Keratinocyte (primary cell): ENCODE results near the gene MERTK. TPM values are rescaled to one million over a fixed set of nuclear protein-coding genes. Genes with fewer than 3 reads are reported as not detected.

Experiments used
- DNase-seq: peaks from one replicate; pipeline ENCODE4 v3.0.0-alpha.2; 2011; ENCODE audit warnings: low read depth, missing footprints, low spot score
- FAIRE-seq: peaks from 2 replicates; lab custom pipeline; 2011; peaks lifted over from hg19 to GRCh38; lab: Jason Lieb, UNC
- H2AFZ ChIP-seq: 2 replicates; pipeline ENCODE4 v1.6.0; 2012; ENCODE audit warnings: low read length, control low read depth, inconsistent platforms; ENCODE audit not compliant: control insufficient read depth
- H3K27ac ChIP-seq: 2 replicates; pipeline ENCODE4 v1.5.1; 2011; ENCODE audit warnings: low read length; ENCODE audit not compliant: control insufficient read depth, insufficient read depth
- H3K27me3 ChIP-seq: 3 replicates; pipeline ENCODE4 v1.6.0; 2011; ENCODE audit warnings: low read length; ENCODE audit not compliant: control insufficient read depth, insufficient read depth; ENCODE audit errors: extremely low read depth
- H3K36me3 ChIP-seq, 2 experiments: 2 replicates in 1 of 2; 3 replicates in 1 of 2; pipeline ENCODE4 v1.5.1; 2011; ENCODE audit warnings: low read length in 2 of 2, mild to moderate bottlenecking in 1 of 2; ENCODE audit not compliant: control insufficient read depth in 2 of 2, insufficient read depth in 2 of 2; ENCODE audit errors: extremely low read depth in 1 of 2
- H3K4me1 ChIP-seq: 3 replicates; pipeline ENCODE4 v1.5.1; 2011; ENCODE audit warnings: low read length; ENCODE audit not compliant: control insufficient read depth, insufficient read depth; ENCODE audit errors: extremely low read depth
- H3K4me2 ChIP-seq: 3 replicates; pipeline ENCODE4 v1.6.0; 2011; ENCODE audit warnings: low read depth, low read length; ENCODE audit not compliant: control insufficient read depth, insufficient read depth; ENCODE audit errors: extremely low read depth
- H3K4me3 ChIP-seq, 3 experiments: fragments of 200-600 bp in 1 of 3; sonication (generic) in 1 of 3; 2 replicates in 2 of 3; 3 replicates in 1 of 3; pipeline ENCODE4 v1.5.1; 2011 to 2016; ENCODE audit warnings: low read length in 3 of 3, mild to moderate bottlenecking in 3 of 3, control low read depth in 2 of 3, inconsistent platforms in 1 of 3, low read depth in 1 of 3, mixed read lengths in 1 of 3, mixed run types in 1 of 3, moderate library complexity in 1 of 3; ENCODE audit not compliant: control insufficient read depth in 2 of 3, insufficient read depth in 2 of 3; ENCODE audit errors: extremely low read depth in 1 of 3
- H3K79me2 ChIP-seq: 2 replicates; pipeline ENCODE4 v1.6.0; 2012; ENCODE audit warnings: low read length; ENCODE audit not compliant: control insufficient read depth, insufficient read depth
- H3K9ac ChIP-seq: 3 replicates; pipeline ENCODE4 v1.6.0; 2011; ENCODE audit warnings: low read length; ENCODE audit not compliant: control insufficient read depth, insufficient read depth; ENCODE audit errors: extremely low read depth
- H3K9me1 ChIP-seq: 3 replicates; pipeline ENCODE4 v1.6.0; 2011; ENCODE audit warnings: low read length; ENCODE audit not compliant: control insufficient read depth, insufficient read depth; ENCODE audit errors: extremely low read depth
- H3K9me3 ChIP-seq: 2 replicates; pipeline ENCODE4 v1.5.1; 2012; ENCODE audit warnings: low read depth, low read length; ENCODE audit not compliant: control insufficient read depth
- H4K20me1 ChIP-seq: 3 replicates; pipeline ENCODE4 v1.6.0; 2011; ENCODE audit warnings: low read length; ENCODE audit not compliant: control insufficient read depth, insufficient read depth; ENCODE audit errors: extremely low read depth
- CTCF ChIP-seq, 3 experiments: IDR thresholded peaks in 1 of 3; conservative IDR thresholded peaks in 1 of 3; optimal IDR thresholded peaks in 1 of 3; 2 replicates in 2 of 3; 3 replicates in 1 of 3; pipeline versions ENCODE3 to v1.5.1; 2011; ENCODE audit warnings: low read length in 3 of 3, mild to moderate bottlenecking in 3 of 3, moderate library complexity in 2 of 3, control low read depth in 1 of 3, inconsistent platforms in 1 of 3; ENCODE audit not compliant: insufficient read depth in 2 of 3; ENCODE audit errors: extremely low read depth in 1 of 3
- EZH2 ChIP-seq: IDR thresholded peaks from one replicate; pipeline ENCODE4 v1.6.1; 2012; ENCODE audit warnings: inconsistent platforms, mild to moderate bottlenecking, low read length, moderate library complexity
- dilution Hi-C: fragments of 300-500 bp; cut with MboI; formaldehyde crosslinking; loops from one replicate; pipeline ENCODE4 v1.7.0; 2020; ENCODE audit warnings: low sequenced_read_pairs; ENCODE audit not compliant: extremely low pct_ligation_motif_present
- polyA plus RNA-seq, 5 experiments: library from polyadenylated mRNA; depleted of rRNA in 3 of 5; stranded (reverse) in 3 of 5; stranded (forward) in 1 of 5; unstranded in 1 of 5; fragments of >200 nt; gene quantifications; 1 replicate in 1 of 5; 2 replicates in 3 of 5; 3 replicates in 1 of 5; pipeline versions ENCODE4 v1.2.1 to v1.2.3, GENCODE V29; 2011 to 2012; ENCODE audit warnings: missing spikeins in 2 of 5, low read depth in 1 of 5, low replicate concordance in 1 of 5

The MERTK gene
- polyA plus RNA-seq, 1 donor (not counting 4 experiments of a cell fraction or from before 2014, with no cell fraction given) = 0.14 TPM

DNA sequence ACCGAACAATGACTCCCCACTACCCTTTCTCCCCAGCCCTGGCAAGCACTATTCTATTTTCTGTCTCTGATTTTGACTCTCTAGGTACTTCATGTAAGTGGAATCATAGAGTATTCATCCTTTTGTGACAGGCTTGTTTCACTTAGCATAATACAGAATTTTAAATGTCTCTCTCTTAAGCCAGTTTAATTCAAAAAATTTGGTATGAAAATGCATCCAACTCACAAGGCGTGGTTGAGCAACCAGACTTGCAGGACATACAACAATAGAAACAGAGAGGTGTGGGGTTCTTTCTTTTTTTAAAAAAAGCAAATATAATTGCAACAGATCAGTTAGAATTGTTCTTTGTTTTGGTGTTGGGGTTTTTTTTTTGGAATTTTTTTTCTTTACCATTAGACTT is 109.1 kb downstream of the MERTK start:
- DNase-seq (no peak), FAIRE-seq (no peak)
- no peaks in the 10 kb centered on the region for H3K36me3 ChIP-seq
- peaks cover 23% of the 10 kb centered on the region for H3K27me3 ChIP-seq
- no peak overlapping the region for H3K27ac ChIP-seq
- no peaks in the 10 kb centered on the region for H3K79me2 ChIP-seq
- H3K9me1 ChIP-seq = no peaks in the 10 kb centered on the region
- dilution Hi-C loops = loop anchor here (25.0 kb wide), 1 partner anchor 95 kb away; no protein-coding TSS in a partner anchor
- H2AFZ ChIP-seq = no peak overlapping the region
- no peak overlapping the region for H3K4me3 ChIP-seq
- no peak for TF ChIP-seq EZH2
- H4K20me1 ChIP-seq = no peaks in the 10 kb centered on the region
- no peak overlapping the region for H3K9ac ChIP-seq
- H3K9me3 ChIP-seq = no peaks in the 10 kb centered on the region
- no peak overlapping the region for H3K4me2 ChIP-seq
- peaks cover 2% of the 10 kb centered on the region for H3K4me1 ChIP-seq

DNA sequence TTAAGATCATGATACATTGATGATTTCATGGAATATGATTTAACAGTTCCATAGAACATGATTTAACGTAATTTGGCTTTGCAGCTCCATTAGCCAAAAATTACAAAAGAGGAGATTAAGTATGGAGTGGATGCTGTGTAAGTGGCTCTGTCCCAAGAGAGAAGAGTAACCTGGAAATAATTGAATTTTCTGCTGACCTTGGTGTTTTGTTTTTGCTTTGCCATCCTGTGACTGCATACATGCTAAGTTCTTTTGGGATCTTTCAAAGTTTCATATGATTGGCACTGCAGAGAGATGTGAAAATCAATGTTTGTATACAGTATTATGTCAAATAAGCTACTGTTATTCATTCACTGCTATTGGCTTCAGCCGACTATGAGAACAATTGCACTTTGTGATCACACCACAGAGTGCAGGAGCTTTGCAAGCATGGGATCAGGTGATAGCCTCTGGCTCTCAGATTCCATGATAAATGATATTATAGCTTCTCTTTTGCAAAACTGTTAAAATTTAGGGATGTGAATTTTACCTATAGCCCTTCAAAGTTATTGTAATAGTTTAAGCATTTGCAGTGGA is 110.6 kb downstream of the MERTK start:
- no peaks in the 10 kb centered on the region for H3K9me3 ChIP-seq
- H3K9me1 ChIP-seq = no peaks in the 10 kb centered on the region
- no peaks in the 10 kb centered on the region for H4K20me1 ChIP-seq
- H3K4me2 ChIP-seq = no peak overlapping the region
- no peaks in the 10 kb centered on the region for H3K36me3 ChIP-seq
- no peaks in the 10 kb centered on the region for H3K79me2 ChIP-seq
- TF ChIP-seq EZH2 (no peak), CTCF (optimal IDR thresholded peaks at IDR 0.05 in 1 of 3, IDR thresholded peaks at IDR 0.05 in 1 of 3, conservative IDR thresholded peaks at IDR 0.05 in 1 of 3; ENCODE audit: extremely low read depth in 1 of 3, insufficient read depth in 2 of 3, low read length in 3 of 3) (no peak)
- no peak overlapping the region for H2AFZ ChIP-seq
- no peak overlapping the region for H3K27ac ChIP-seq
- peaks cover 2% of the 10 kb centered on the region for H3K4me1 ChIP-seq
- no peak for FAIRE-seq
- dilution Hi-C loops = loop anchor here (25.0 kb wide), 1 partner anchor 97 kb away; no protein-coding TSS in a partner anchor
- no peak overlapping the region for H3K9ac ChIP-seq
- H3K4me3 ChIP-seq = no peak overlapping the region
- peaks cover 30% of the 10 kb centered on the region for H3K27me3 ChIP-seq
- DNase-seq = no peak

DNA sequence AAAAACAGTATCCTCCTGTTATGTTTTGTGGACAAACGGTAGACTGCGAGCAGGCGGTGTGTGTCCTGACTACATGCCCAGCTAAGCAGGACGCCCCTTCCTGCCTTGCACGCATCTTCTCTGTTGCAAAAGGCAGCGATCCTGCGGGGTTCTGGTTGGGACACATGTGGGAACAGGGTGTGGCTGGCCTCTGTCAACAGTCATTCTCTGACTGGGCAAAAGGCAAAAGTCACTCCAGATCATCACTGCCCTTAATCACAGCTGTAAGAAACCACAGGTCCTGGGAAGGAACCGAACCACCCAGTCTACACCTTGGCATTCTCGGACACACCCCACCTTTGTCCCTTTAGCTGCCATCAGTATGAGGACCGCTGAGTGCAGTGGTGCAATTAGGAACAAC is 112.3 kb downstream of the MERTK start:
- Histone ChIP-seq H3K4me2 (no peak overlapping the region), H4K20me1 (no peaks in the 10 kb centered on the region), H3K27ac (no peak overlapping the region), H2AFZ (no peak overlapping the region), H3K79me2 (no peaks in the 10 kb centered on the region), H3K36me3 (no peaks in the 10 kb centered on the region), H3K9ac (no peak overlapping the region), H3K4me3 (no peak overlapping the region), H3K4me1 (no peaks in the 10 kb centered on the region), H3K27me3 (peaks cover 30% of the 10 kb centered on the region), H3K9me1 (no peaks in the 10 kb centered on the region), H3K9me3 (no peaks in the 10 kb centered on the region)
- dilution Hi-C loops = loop anchor here (25.0 kb wide), 1 partner anchor 98 kb away; no protein-coding TSS in a partner anchor
- DNase-seq (no peak), FAIRE-seq (no peak)
- TF ChIP-seq EZH2 (no peak), CTCF (optimal IDR thresholded peaks at IDR 0.05 in 1 of 3, IDR thresholded peaks at IDR 0.05 in 1 of 3, conservative IDR thresholded peaks at IDR 0.05 in 1 of 3; ENCODE audit: extremely low read depth in 1 of 3, insufficient read depth in 2 of 3, low read length in 3 of 3) (no peak)
